HepG2 (cell line): ENCODE data around the gene CHMP1A. TPM values are rescaled to one million over a fixed set of nuclear protein-coding genes. Genes with fewer than 3 reads are reported as not detected.

Experiments
- FOXA3 ChIP-seq: IDR thresholded peaks from 2 replicates; pipeline ENCODE4 v1.6.1; 2016; ENCODE audit warnings: missing genetic modification reagents, missing compliant biosample characterization
- GABPB1 ChIP-seq: IDR thresholded peaks from 2 replicates; pipeline ENCODE4 v1.6.1; 2016; ENCODE audit warnings: mild to moderate bottlenecking, missing genetic modification reagents, moderate library complexity, missing compliant biosample characterization
- HNRNPH1 ChIP-seq: fragments of 200-400 bp; formaldehyde crosslinking; optimal IDR thresholded peaks from 2 replicates; pipeline ENCODE3; 2017; ENCODE audit warnings: mild to moderate bottlenecking, low read depth, low read length
- KDM5A ChIP-seq: fragments of 200-600 bp; sonication (generic); IDR thresholded peaks from 2 replicates; pipeline ENCODE4 v1.7.0; 2018; ENCODE audit warnings: antibody characterized with exemption, mild to moderate bottlenecking, low read length, borderline replicate concordance
- KLF12 ChIP-seq: sonication (generic); formaldehyde crosslinking; IDR thresholded peaks from 2 replicates; pipeline ENCODE4 v1.4.0; 2020; ENCODE audit warnings: missing genetic modification reagents, borderline replicate concordance
- MTF1 ChIP-seq: sonication (generic); formaldehyde crosslinking; IDR thresholded peaks from 2 replicates; pipeline ENCODE4 v1.5.0; 2020; ENCODE audit warnings: missing genetic modification reagents
- SIN3A ChIP-seq: IDR thresholded peaks from 2 replicates; pipeline ENCODE4 v1.6.1; 2011; ENCODE audit warnings: low read depth, mild to moderate bottlenecking, control low read depth, low read length, borderline replicate concordance
- YY1 ChIP-seq: IDR thresholded peaks from 2 replicates; pipeline ENCODE4 v1.6.1; 2011; ENCODE audit warnings: low read length, low read depth, moderate library complexity, mild to moderate bottlenecking; ENCODE audit not compliant: insufficient read depth, insufficient replicate concordance
- ZNF121 ChIP-seq: sonication (generic); formaldehyde crosslinking; IDR thresholded peaks from 2 replicates; pipeline ENCODE4 v1.5.0; 2020; ENCODE audit warnings: mild to moderate bottlenecking, missing genetic modification reagents
- ZNF264 ChIP-seq: sonication (generic); formaldehyde crosslinking; IDR thresholded peaks from 2 replicates; pipeline ENCODE4 v1.4.0; 2020; ENCODE audit warnings: missing genetic modification reagents
- ZNF274 ChIP-seq: sonication (generic); formaldehyde crosslinking; IDR thresholded peaks from 2 replicates; pipeline ENCODE4 v1.5.1; 2020; ENCODE audit warnings: mild to moderate bottlenecking, missing genetic modification reagents
- ZNF382 ChIP-seq: sonication (generic); formaldehyde crosslinking; IDR thresholded peaks from 2 replicates; pipeline ENCODE4 v1.5.0; 2020; ENCODE audit warnings: missing genetic modification reagents, mild to moderate bottlenecking, borderline replicate concordance
- ZNF772 ChIP-seq: sonication (generic); formaldehyde crosslinking; IDR thresholded peaks from 2 replicates; pipeline ENCODE4 v1.5.0; 2020; ENCODE audit warnings: mild to moderate bottlenecking, missing genetic modification reagents
- ZNF878 ChIP-seq: sonication (generic); formaldehyde crosslinking; IDR thresholded peaks from 2 replicates; pipeline ENCODE4 v1.8.1; 2023; ENCODE audit warnings: mild to moderate bottlenecking, missing genetic modification reagents, moderate library complexity
- polyA plus RNA-seq, 8 experiments: library from polyadenylated mRNA; depleted of rRNA in 3 of 8; stranded (reverse) in 7 of 8; unstranded in 1 of 8; fragments of >200 nt; fragmentation: Illumina TruSeq in 4 of 8; extraction: Trizol in 4 of 8; gene quantifications; 2 replicates each; pipeline versions ENCODE4 v1.2.1 to v1.2.3, GENCODE V29; 2011 to 2016; ENCODE audit warnings: low read depth in 4 of 8, missing spikeins in 1 of 8, mixed read lengths in 1 of 8; ENCODE audit not compliant: insufficient read depth in 1 of 8
- total RNA-seq, 5 experiments: library from RNA; depleted of rRNA; stranded (reverse); fragments of >200 nt; fragmentation: Illumina TruSeq; extraction: Trizol; gene quantifications; 2 replicates each; pipeline ENCODE4 v1.2.3, GENCODE V29; 2016; ENCODE audit warnings: low read depth in 1 of 5
- TF ChIP-seq, protein P1 (sequence below): IDR thresholded peaks from 2 replicates; pipeline ENCODE4 v1.4.0; 2020; ENCODE audit warnings: mild to moderate bottlenecking, missing genetic modification reagents
- TF ChIP-seq, protein P2 (sequence below): sonication (generic); formaldehyde crosslinking; IDR thresholded peaks from 2 replicates; pipeline ENCODE4 v1.4.0; 2020; ENCODE audit warnings: mild to moderate bottlenecking, missing genetic modification reagents, borderline replicate concordance
- TF ChIP-seq, protein P3 (sequence below): IDR thresholded peaks from 2 replicates; pipeline ENCODE4 v1.6.1; 2016; ENCODE audit warnings: low read depth, control low read depth
- TF ChIP-seq, protein P4 (sequence below): sonication (generic); formaldehyde crosslinking; IDR thresholded peaks from 2 replicates; pipeline ENCODE4 v1.4.0; 2020; ENCODE audit warnings: missing genetic modification reagents

The CHMP1A gene
- total and polyA plus RNA-seq, 2 of the 13 experiments (the other 11 are each of a cell fraction or from before 2014, with no cell fraction given) = 69.4 to 73.3 TPM

DNA sequence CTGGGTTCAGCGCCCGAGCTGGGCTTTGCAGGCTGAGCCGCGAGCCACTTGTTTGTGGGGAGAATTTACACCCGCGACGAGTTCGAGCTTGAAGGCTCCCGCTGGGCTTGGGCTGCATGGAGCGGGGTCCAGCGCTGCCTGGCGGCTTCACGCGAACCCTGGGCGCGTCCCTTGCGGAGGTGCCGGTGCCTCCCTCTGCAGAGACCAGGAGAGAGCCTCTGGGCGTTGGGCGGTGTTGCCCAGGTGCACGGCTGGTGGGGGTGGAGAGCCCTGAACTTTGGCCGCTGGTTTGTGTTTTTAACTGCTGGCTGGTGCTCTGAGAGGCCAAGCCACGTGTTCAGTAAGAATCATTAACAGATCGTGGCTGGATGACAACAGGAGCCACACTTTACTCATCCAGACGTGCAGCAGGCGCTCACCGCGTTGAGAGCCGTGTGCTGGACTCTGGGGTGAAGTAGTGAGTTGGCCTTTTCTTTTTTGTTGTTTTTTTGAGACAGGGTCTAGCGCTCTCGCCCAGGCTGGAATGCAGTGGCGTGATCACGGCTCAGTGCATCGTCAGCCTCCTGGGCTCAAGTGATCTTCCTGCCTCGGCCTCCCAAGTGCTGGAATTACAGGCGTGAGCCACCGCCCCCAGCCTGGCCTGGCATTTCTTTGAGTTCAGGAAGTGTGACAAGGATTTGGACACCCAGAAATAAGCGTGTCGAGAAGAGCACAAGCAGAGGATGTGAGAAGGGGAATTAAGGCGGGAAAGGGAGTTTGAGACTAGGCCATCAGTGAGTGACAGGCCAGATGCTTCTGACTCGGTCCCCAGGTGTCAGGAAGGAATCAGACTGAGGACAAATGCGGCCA, 29.8 kb upstream of the CHMP1A start (continued):
- peak; percentile 66 for TF ChIP-seq YY1
- peak; percentile 99 for TF ChIP-seq ZNF772 (CRISPR knock-in tag)
- no peak for TF ChIP-seq ZNF382
- TF ChIP-seq HNRNPH1 = peak; percentile 36
- TF ChIP-seq, protein P1, sequence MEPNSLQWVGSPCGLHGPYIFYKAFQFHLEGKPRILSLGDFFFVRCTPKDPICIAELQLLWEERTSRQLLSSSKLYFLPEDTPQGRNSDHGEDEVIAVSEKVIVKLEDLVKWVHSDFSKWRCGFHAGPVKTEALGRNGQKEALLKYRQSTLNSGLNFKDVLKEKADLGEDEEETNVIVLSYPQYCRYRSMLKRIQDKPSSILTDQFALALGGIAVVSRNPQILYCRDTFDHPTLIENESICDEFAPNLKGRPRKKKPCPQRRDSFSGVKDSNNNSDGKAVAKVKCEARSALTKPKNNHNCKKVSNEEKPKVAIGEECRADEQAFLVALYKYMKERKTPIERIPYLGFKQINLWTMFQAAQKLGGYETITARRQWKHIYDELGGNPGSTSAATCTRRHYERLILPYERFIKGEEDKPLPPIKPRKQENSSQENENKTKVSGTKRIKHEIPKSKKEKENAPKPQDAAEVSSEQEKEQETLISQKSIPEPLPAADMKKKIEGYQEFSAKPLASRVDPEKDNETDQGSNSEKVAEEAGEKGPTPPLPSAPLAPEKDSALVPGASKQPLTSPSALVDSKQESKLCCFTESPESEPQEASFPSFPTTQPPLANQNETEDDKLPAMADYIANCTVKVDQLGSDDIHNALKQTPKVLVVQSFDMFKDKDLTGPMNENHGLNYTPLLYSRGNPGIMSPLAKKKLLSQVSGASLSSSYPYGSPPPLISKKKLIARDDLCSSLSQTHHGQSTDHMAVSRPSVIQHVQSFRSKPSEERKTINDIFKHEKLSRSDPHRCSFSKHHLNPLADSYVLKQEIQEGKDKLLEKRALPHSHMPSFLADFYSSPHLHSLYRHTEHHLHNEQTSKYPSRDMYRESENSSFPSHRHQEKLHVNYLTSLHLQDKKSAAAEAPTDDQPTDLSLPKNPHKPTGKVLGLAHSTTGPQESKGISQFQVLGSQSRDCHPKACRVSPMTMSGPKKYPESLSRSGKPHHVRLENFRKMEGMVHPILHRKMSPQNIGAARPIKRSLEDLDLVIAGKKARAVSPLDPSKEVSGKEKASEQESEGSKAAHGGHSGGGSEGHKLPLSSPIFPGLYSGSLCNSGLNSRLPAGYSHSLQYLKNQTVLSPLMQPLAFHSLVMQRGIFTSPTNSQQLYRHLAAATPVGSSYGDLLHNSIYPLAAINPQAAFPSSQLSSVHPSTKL (CRISPR knock-in tag) = peak; percentile 91
- TF ChIP-seq MTF1 (CRISPR knock-in tag) = peak; percentile 90; the same call in 1 of the 2 replicates
- TF ChIP-seq KDM5A = no peak; the same call in 1 of the 2 replicates
- TF ChIP-seq, protein P2, sequence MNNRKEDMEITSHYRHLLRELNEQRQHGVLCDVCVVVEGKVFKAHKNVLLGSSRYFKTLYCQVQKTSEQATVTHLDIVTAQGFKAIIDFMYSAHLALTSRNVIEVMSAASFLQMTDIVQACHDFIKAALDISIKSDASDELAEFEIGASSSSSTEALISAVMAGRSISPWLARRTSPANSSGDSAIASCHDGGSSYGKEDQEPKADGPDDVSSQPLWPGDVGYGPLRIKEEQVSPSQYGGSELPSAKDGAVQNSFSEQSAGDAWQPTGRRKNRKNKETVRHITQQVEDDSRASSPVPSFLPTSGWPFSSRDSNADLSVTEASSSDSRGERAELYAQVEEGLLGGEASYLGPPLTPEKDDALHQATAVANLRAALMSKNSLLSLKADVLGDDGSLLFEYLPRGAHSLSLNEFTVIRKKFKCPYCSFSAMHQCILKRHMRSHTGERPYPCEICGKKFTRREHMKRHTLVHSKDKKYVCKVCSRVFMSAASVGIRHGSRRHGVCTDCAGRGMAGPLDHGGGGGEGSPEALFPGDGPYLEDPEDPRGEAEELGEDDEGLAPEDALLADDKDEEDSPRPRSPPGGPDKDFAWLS (CRISPR knock-in tag) = no peak
- peak; percentile 98 for TF ChIP-seq KLF12
- TF ChIP-seq ZNF121 (CRISPR knock-in tag) = peak; percentile 92
- TF ChIP-seq, protein P3, sequence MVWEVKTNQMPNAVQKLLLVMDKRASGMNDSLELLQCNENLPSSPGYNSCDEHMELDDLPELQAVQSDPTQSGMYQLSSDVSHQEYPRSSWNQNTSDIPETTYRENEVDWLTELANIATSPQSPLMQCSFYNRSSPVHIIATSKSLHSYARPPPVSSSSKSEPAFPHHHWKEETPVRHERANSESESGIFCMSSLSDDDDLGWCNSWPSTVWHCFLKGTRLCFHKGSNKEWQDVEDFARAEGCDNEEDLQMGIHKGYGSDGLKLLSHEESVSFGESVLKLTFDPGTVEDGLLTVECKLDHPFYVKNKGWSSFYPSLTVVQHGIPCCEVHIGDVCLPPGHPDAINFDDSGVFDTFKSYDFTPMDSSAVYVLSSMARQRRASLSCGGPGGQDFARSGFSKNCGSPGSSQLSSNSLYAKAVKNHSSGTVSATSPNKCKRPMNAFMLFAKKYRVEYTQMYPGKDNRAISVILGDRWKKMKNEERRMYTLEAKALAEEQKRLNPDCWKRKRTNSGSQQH (CRISPR knock-in tag) = peak; percentile 98
- peak; percentile 75 for TF ChIP-seq GABPB1 (CRISPR knock-in tag)
- TF ChIP-seq ZNF264 (CRISPR knock-in tag) = peak; percentile 99
- TF ChIP-seq FOXA3 (CRISPR knock-in tag) = peak; percentile 87
- peak; percentile 99 for TF ChIP-seq ZNF878 (CRISPR knock-in tag)
- TF ChIP-seq, protein P4, sequence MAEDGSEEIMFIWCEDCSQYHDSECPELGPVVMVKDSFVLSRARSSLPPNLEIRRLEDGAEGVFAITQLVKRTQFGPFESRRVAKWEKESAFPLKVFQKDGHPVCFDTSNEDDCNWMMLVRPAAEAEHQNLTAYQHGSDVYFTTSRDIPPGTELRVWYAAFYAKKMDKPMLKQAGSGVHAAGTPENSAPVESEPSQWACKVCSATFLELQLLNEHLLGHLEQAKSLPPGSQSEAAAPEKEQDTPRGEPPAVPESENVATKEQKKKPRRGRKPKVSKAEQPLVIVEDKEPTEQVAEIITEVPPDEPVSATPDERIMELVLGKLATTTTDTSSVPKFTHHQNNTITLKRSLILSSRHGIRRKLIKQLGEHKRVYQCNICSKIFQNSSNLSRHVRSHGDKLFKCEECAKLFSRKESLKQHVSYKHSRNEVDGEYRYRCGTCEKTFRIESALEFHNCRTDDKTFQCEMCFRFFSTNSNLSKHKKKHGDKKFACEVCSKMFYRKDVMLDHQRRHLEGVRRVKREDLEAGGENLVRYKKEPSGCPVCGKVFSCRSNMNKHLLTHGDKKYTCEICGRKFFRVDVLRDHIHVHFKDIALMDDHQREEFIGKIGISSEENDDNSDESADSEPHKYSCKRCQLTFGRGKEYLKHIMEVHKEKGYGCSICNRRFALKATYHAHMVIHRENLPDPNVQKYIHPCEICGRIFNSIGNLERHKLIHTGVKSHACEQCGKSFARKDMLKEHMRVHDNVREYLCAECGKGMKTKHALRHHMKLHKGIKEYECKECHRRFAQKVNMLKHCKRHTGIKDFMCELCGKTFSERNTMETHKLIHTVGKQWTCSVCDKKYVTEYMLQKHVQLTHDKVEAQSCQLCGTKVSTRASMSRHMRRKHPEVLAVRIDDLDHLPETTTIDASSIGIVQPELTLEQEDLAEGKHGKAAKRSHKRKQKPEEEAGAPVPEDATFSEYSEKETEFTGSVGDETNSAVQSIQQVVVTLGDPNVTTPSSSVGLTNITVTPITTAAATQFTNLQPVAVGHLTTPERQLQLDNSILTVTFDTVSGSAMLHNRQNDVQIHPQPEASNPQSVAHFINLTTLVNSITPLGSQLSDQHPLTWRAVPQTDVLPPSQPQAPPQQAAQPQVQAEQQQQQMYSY (CRISPR knock-in tag) = peak; percentile 81
- TF ChIP-seq ZNF274 (CRISPR knock-in tag) = peak; percentile 95; the same call in 1 of the 2 replicates
- TF ChIP-seq SIN3A = peak; percentile 97
